ENCODE measurements around the gene TCAIM. TPM values are rescaled to one million over a fixed set of nuclear protein-coding genes. Genes with fewer than 3 reads are reported as not detected.

Gene TCAIM
- total RNA-seq, 1 experiment from 2014 or later: 19.5 TPM

- no peaks in the 10 kb centered on the region for H3K4me1 ChIP-seq (ENCODE audit: control insufficient read depth, insufficient read depth, low read length)
- no peak for TF ChIP-seq SIN3A (IDR thresholded peaks at IDR 0.05; ENCODE audit: borderline replicate concordance, insufficient read depth, low read depth, low read length)
- TF ChIP-seq POLR2AphosphoS5 (IDR thresholded peaks at IDR 0.05; ENCODE audit: low read depth, low read length): no peak
- TF ChIP-seq, protein P1, sequence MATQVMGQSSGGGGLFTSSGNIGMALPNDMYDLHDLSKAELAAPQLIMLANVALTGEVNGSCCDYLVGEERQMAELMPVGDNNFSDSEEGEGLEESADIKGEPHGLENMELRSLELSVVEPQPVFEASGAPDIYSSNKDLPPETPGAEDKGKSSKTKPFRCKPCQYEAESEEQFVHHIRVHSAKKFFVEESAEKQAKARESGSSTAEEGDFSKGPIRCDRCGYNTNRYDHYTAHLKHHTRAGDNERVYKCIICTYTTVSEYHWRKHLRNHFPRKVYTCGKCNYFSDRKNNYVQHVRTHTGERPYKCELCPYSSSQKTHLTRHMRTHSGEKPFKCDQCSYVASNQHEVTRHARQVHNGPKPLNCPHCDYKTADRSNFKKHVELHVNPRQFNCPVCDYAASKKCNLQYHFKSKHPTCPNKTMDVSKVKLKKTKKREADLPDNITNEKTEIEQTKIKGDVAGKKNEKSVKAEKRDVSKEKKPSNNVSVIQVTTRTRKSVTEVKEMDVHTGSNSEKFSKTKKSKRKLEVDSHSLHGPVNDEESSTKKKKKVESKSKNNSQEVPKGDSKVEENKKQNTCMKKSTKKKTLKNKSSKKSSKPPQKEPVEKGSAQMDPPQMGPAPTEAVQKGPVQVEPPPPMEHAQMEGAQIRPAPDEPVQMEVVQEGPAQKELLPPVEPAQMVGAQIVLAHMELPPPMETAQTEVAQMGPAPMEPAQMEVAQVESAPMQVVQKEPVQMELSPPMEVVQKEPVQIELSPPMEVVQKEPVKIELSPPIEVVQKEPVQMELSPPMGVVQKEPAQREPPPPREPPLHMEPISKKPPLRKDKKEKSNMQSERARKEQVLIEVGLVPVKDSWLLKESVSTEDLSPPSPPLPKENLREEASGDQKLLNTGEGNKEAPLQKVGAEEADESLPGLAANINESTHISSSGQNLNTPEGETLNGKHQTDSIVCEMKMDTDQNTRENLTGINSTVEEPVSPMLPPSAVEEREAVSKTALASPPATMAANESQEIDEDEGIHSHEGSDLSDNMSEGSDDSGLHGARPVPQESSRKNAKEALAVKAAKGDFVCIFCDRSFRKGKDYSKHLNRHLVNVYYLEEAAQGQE (IDR thresholded peaks at IDR 0.05; ENCODE audit: insufficient read depth in 1 of 2, low read depth in 2 of 2, low read length in 1 of 2): no peak
- TF ChIP-seq, protein P2, sequence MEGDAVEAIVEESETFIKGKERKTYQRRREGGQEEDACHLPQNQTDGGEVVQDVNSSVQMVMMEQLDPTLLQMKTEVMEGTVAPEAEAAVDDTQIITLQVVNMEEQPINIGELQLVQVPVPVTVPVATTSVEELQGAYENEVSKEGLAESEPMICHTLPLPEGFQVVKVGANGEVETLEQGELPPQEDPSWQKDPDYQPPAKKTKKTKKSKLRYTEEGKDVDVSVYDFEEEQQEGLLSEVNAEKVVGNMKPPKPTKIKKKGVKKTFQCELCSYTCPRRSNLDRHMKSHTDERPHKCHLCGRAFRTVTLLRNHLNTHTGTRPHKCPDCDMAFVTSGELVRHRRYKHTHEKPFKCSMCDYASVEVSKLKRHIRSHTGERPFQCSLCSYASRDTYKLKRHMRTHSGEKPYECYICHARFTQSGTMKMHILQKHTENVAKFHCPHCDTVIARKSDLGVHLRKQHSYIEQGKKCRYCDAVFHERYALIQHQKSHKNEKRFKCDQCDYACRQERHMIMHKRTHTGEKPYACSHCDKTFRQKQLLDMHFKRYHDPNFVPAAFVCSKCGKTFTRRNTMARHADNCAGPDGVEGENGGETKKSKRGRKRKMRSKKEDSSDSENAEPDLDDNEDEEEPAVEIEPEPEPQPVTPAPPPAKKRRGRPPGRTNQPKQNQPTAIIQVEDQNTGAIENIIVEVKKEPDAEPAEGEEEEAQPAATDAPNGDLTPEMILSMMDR (IDR thresholded peaks at IDR 0.05): no peak
- TF ChIP-seq TCF7L2 (IDR thresholded peaks at IDR 0.05; ENCODE audit: low read depth, low read length): no peak
- ChIA-PET POLR2A (no interaction called here), CTCF (no interaction called here)
- ATAC-seq: no peak
- H3K4me3 ChIP-seq (ENCODE audit: low read depth in 2 of 2, low read length in 2 of 2): no peak overlapping the region
- no peaks in the 10 kb centered on the region for H3K9me3 ChIP-seq (ENCODE audit: control insufficient read depth, insufficient read depth, low read depth, low read length)
- intact Hi-C loops (cut with micrococcal nuclease; ENCODE audit: unreplicated experiment) (no loop called here), in situ Hi-C loops (cut with HindIII; ENCODE audit: low pct_unique_long_range_greater_than_20kb, low sequenced_read_pairs) (no loop called here)
- H3K27ac ChIP-seq (ENCODE audit: low read length): no peak overlapping the region
- no TSS peak for BruUV-seq (replicated peaks)
- H3K36me3 ChIP-seq (ENCODE audit: control insufficient read depth, insufficient read depth, low read length): no peaks in the 10 kb centered on the region
- DNase-seq (ENCODE audit: low read depth, low spot score): no peak
- no peaks in the 10 kb centered on the region for H3K27me3 ChIP-seq (ENCODE audit: control insufficient read depth, insufficient read depth, low read length)
Measured at GRCh38 chr3:44437800-44438199, 99.2 kb downstream of the TCAIM start.

DNA sequence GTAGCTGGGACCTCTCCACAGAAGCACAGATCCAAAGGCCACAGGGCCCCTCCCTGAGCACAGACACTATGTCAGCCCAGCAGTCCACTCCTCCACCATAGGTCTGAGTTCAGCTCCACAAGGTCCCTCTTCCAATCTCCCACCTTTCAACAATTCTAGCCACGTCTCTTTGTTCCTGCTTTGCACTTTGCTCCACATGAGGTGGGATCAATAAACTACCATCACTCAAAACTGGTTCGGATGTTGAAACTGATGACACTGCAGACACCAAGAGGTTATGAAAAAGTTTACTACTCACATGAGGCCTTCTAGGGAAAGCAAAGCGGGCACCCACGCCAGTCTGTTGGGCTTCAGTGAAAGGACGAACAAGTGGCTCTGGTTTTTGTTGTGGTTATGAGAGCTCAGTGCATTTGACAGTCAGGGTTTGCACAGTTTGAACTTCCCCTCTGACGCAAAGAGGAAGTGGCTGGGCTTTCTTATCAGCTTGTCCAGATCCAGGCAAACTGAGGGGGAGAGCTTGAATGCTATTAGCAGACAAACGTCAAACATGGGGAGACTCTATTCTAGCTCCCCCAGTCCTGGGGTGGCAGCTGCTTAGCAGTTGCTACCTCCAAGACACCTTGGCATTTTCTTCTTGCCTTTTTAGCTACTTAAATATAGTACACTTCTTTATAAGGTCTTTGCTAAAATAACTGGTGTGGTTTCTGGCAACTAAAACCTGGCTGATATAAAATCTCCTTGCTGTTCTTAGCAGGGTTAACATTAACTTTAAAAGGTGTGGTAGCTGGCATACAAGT, 101.1 kb downstream of the TCAIM start:
- H3K4me1 ChIP-seq (ENCODE audit: control insufficient read depth, insufficient read depth, low read length): no peaks in the 10 kb centered on the region
- ATAC-seq (no peak), DNase-seq (ENCODE audit: low read depth, low spot score) (no peak)
- POLR2A ChIA-PET: no interaction called here
- H3K9me3 ChIP-seq (ENCODE audit: control insufficient read depth, insufficient read depth, low read depth, low read length): no peaks in the 10 kb centered on the region
- BruUV-seq (replicated peaks): no TSS peak
- intact Hi-C loops (cut with micrococcal nuclease; ENCODE audit: unreplicated experiment): no loop called here
- no peak overlapping the region for H3K4me3 ChIP-seq (ENCODE audit: low read depth in 2 of 2, low read length in 2 of 2)
- H3K36me3 ChIP-seq (ENCODE audit: control insufficient read depth, insufficient read depth, low read length): no peaks in the 10 kb centered on the region
- no peaks in the 10 kb centered on the region for H3K27me3 ChIP-seq (ENCODE audit: control insufficient read depth, insufficient read depth, low read length)
- CTCF ChIA-PET: no interaction called here
- TF ChIP-seq, protein P1 (IDR thresholded peaks at IDR 0.05; ENCODE audit: insufficient read depth in 1 of 2, low read depth in 2 of 2, low read length in 1 of 2): no peak
- TF ChIP-seq TCF7L2 (IDR thresholded peaks at IDR 0.05; ENCODE audit: low read depth, low read length) (no peak), SIN3A (IDR thresholded peaks at IDR 0.05; ENCODE audit: borderline replicate concordance, insufficient read depth, low read depth, low read length) (no peak), POLR2AphosphoS5 (IDR thresholded peaks at IDR 0.05; ENCODE audit: low read depth, low read length) (no peak)
- TF ChIP-seq, protein P2 (IDR thresholded peaks at IDR 0.05): no peak
- no peak overlapping the region for H3K27ac ChIP-seq (ENCODE audit: low read length)
- in situ Hi-C loops (cut with HindIII; ENCODE audit: low pct_unique_long_range_greater_than_20kb, low sequenced_read_pairs): no loop called here
